Calu3 (cell line): ENCODE measurements around the gene PCDHA7. TPM values are rescaled to one million over a fixed set of nuclear protein-coding genes. Genes with fewer than 3 reads are reported as not detected.
"Not testable (repeated sequence)": the region's sequence is repeated elsewhere in the genome, so short reads cannot be mapped to it uniquely, and the experiment has no call there.

Experiments
- BruUV-seq: library from RNA; stranded (reverse); fragments of 400-500 nt; replicated peaks from 2 replicates; lab custom pipeline; 2021; lab: Mats Ljungman, UMichigan
- CTCF ChIA-PET: fragments of 300-600 bp; sonication (Branson Sonifier 250); formaldehyde crosslinking; loops from one replicate; lab custom pipeline; 2022; ENCODE audit warnings: antibody characterized with exemption; lab: Charles Lee
- DNase-seq: peaks from one replicate; pipeline ENCODE4 v3.0.0; 2022
- H3K27ac Mint-ChIP-seq: one replicate; pipeline ENCODE4 v1.8.0; 2022; ENCODE audit warnings: mixed read lengths; ENCODE audit not compliant: unreplicated experiment
- H3K27me3 Mint-ChIP-seq: one replicate; pipeline ENCODE4 v1.8.0; 2022; ENCODE audit warnings: mixed read lengths; ENCODE audit not compliant: unreplicated experiment
- H3K36me3 Mint-ChIP-seq: one replicate; pipeline ENCODE4 v1.8.0; 2022; ENCODE audit warnings: mild to moderate bottlenecking, moderate library complexity, mixed read lengths; ENCODE audit not compliant: insufficient read depth, unreplicated experiment
- H3K4me1 Mint-ChIP-seq: one replicate; pipeline ENCODE4 v1.8.0; 2022; ENCODE audit warnings: mild to moderate bottlenecking, low read depth, mixed read lengths; ENCODE audit not compliant: unreplicated experiment
- H3K4me3 Mint-ChIP-seq: one replicate; pipeline ENCODE4 v1.8.0; 2022; ENCODE audit warnings: mild to moderate bottlenecking, low read depth, moderate library complexity, mixed read lengths; ENCODE audit not compliant: unreplicated experiment
- H3K9me3 Mint-ChIP-seq: one replicate; pipeline ENCODE4 v1.8.0; 2022; ENCODE audit warnings: low read depth, mixed read lengths; ENCODE audit not compliant: unreplicated experiment
- intact Hi-C: fragments of 100-400 bp; cut with micrococcal nuclease; formaldehyde crosslinking; loops from one replicate; pipeline ENCODE4 v1.10.0; 2022; ENCODE audit not compliant: unreplicated experiment
- total RNA-seq: library from RNA; stranded (reverse); gene quantifications from 2 replicates; pipeline ENCODE4 v1.2.3, GENCODE V29; 2022
- TF ChIP-seq, protein P1 (sequence below): fragments of 200-600 bp; IDR thresholded peaks from one replicate; pipeline ENCODE4 v1.8.0; 2022; ENCODE audit warnings: antibody characterized with exemption; ENCODE audit not compliant: unreplicated experiment

PCDHA7 gene
- total RNA-seq, 1 experiment from 2014 or later, result 1.2 TPM

DNA sequence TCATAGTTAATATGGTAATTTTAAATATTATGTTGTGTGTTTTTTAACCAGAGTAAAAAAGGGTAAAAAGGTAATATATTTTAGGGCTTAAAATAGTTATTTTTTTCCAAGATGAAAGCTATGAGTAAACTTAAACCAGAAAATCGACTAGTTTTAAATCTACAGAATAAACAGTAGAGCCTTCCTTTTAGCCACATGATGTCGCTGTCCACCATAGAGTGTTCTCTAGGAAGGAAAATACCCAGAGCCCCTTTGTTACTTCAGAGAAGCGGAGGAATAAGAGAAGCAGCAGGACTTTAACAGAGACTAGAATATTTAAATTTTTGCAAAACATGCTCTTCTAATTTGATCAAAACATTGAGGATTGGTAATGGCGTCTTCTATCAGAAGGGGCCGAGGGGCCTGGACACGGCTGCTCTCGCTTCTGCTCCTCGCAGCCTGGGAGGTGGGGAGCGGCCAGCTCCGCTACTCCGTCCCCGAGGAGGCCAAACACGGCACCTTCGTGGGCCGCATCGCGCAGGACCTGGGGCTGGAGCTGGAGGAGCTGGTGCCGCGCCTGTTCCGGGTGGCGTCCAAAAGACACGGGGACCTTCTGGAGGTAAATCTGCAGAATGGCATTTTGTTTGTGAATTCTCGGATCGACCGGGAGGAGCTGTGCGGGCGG, 39.3 kb upstream of the PCDHA7 start, which contains the start of gene PCDHA2:
Gene PCDHA2 (plus strand): TSS at position 258 of the 664 bp plus-strand sequence.
- intact Hi-C loops, result no loop called here
- Mint-ChIP-seq H3K4me1 (no peaks in the 10 kb centered on the region), H3K27ac (no peak within 1 kb of the TSS), H3K36me3 (no peaks in the 10 kb centered on the region), H3K27me3 (no peaks in the 10 kb centered on the region), H3K4me3 (no peak within 1 kb of the TSS), H3K9me3 (peaks cover 12% of the 10 kb centered on the region)
- TF ChIP-seq, protein P1, sequence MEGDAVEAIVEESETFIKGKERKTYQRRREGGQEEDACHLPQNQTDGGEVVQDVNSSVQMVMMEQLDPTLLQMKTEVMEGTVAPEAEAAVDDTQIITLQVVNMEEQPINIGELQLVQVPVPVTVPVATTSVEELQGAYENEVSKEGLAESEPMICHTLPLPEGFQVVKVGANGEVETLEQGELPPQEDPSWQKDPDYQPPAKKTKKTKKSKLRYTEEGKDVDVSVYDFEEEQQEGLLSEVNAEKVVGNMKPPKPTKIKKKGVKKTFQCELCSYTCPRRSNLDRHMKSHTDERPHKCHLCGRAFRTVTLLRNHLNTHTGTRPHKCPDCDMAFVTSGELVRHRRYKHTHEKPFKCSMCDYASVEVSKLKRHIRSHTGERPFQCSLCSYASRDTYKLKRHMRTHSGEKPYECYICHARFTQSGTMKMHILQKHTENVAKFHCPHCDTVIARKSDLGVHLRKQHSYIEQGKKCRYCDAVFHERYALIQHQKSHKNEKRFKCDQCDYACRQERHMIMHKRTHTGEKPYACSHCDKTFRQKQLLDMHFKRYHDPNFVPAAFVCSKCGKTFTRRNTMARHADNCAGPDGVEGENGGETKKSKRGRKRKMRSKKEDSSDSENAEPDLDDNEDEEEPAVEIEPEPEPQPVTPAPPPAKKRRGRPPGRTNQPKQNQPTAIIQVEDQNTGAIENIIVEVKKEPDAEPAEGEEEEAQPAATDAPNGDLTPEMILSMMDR, result no peak
- DNase-seq, result no peak
- no TSS peak for BruUV-seq
- CTCF ChIA-PET, result no interaction called here

DNA sequence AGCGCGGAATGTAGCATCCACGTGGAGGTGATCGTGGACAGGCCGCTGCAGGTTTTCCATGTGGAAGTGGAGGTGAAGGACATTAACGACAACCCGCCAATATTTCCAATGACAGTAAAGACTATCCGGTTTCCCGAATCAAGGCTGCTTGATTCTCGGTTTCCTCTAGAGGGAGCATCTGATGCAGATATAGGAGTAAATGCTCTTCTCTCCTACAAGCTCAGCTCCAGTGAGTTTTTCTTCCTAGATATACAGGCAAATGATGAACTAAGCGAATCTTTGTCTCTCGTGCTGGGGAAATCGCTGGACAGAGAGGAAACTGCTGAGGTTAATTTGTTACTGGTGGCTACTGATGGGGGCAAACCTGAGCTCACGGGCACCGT, 38.8 kb upstream of the PCDHA7 start:
- BruUV-seq, result no TSS peak
- Mint-ChIP-seq H3K27me3 (no peaks in the 10 kb centered on the region), H3K9me3 (peaks cover 12% of the 10 kb centered on the region), H3K4me3 (no peak overlapping the region), H3K27ac (no peak overlapping the region), H3K36me3 (no peaks in the 10 kb centered on the region), H3K4me1 (no peaks in the 10 kb centered on the region)
- CTCF ChIA-PET, result no interaction called here
- TF ChIP-seq, protein P1, result no peak
- DNase-seq, result no peak
- intact Hi-C loops, result no loop called here

DNA sequence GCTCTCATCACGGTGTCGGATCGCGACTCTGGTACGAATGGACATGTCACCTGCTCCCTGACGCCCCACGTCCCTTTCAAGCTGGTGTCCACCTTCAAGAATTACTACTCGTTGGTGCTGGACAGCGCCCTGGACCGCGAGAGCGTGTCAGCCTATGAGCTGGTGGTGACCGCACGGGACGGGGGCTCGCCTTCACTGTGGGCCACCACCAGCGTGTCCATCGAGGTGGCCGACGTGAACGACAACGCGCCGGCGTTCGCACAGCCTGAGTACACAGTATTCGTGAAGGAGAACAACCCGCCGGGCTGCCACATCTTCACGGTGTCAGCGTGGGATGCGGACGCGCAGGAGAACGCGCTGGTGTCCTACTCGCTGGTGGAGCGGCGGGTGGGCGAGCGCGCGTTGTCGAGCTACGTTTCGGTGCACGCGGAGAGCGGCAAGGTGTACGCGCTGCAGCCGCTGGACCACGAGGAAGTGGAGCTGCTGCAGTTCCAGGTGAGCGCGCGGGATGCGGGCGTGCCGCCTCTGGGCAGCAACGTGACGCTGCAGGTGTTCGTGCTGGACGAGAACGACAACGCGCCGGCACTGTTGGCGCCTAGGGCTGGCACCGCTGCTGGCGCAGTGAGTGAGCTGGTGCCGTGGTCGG, 37.9 kb upstream of the PCDHA7 start:
- H3K27ac Mint-ChIP-seq, H3K36me3 Mint-ChIP-seq, intact Hi-C loops, DNase-seq, H3K27me3 Mint-ChIP-seq, BruUV-seq, H3K4me3 Mint-ChIP-seq, H3K4me1 Mint-ChIP-seq, CTCF ChIA-PET: not testable (repeated sequence)
- H3K9me3 Mint-ChIP-seq, result peaks cover 10% of the 10 kb centered on the region

DNA sequence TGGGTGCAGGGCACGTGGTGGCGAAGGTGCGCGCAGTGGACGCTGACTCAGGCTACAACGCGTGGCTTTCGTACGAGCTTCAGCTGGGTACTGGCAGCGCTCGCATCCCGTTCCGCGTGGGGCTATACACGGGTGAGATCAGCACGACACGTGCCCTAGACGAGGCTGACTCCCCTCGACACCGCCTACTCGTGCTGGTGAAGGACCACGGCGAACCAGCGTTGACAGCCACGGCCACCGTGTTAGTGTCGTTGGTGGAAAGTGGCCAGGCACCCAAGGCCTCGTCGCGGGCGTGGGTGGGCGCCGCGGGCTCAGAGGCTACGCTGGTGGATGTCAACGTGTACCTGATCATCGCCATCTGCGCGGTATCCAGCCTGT, 37.4 kb upstream of the PCDHA7 start:
- TF ChIP-seq, protein P1, result no peak
- no peaks in the 10 kb centered on the region for H3K27me3 Mint-ChIP-seq
- H3K36me3 Mint-ChIP-seq, result no peaks in the 10 kb centered on the region
- intact Hi-C loops, result no loop called here
- H3K4me3 Mint-ChIP-seq, result no peak overlapping the region
- H3K4me1 Mint-ChIP-seq, result no peaks in the 10 kb centered on the region
- H3K27ac Mint-ChIP-seq, result no peak overlapping the region
- BruUV-seq, result no TSS peak
- no peak for DNase-seq
- CTCF ChIA-PET, result no interaction called here
- peaks cover 11% of the 10 kb centered on the region for H3K9me3 Mint-ChIP-seq
